Measurements from ENCODE around the gene NLRP6.

DNA sequence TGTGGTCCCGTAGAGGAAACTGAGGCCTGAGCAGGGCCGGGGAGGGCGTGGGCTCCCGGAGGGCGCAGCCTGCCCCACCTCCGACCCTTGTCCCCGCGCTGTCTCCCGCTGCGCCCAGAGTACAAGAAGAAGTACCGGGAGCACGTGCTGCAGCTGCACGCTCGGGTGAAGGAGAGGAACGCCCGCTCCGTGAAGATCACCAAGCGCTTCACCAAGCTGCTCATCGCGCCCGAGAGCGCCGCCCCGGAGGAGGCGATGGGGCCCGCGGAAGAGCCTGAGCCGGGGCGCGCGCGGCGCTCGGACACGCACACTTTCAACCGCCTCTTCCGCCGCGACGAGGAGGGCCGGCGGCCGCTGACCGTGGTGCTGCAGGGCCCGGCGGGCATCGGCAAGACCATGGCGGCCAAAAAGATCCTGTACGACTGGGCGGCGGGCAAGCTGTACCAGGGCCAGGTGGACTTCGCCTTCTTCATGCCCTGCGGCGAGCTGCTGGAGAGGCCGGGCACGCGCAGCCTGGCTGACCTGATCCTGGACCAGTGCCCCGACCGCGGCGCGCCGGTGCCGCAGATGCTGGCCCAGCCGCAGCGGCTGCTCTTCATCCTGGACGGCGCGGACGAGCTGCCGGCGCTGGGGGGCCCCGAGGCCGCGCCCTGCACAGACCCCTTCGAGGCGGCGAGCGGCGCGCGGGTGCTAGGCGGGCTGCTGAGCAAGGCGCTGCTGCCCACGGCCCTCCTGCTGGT is 1.9 kb downstream of the NLRP6 start:
- no peak for TF ChIP-seq NFRKB (IDR thresholded peaks at IDR 0.05)
- TF ChIP-seq HDGF (IDR thresholded peaks at IDR 0.05; ENCODE audit: borderline replicate concordance) = no peak
- TF ChIP-seq SP1 (IDR thresholded peaks at IDR 0.05) = no peak
- no peak for TF ChIP-seq TARDBP (IDR thresholded peaks at IDR 0.05)
- no peak for TF ChIP-seq FOXM1 (IDR thresholded peaks at IDR 0.05; ENCODE audit: borderline replicate concordance)
- TF ChIP-seq BHLHE40 (IDR thresholded peaks at IDR 0.05; ENCODE audit: borderline replicate concordance) = no peak
- TF ChIP-seq ELF4 (IDR thresholded peaks at IDR 0.05) = no peak
- TF ChIP-seq SUZ12 (IDR thresholded peaks at IDR 0.05) = no peak
- no peak for TF ChIP-seq CTBP1 (IDR thresholded peaks at IDR 0.05; ENCODE audit: borderline replicate concordance)

All from HEK293T (cell line).